Bronchial epithelial cell (primary cell): Measurements from ENCODE around the gene BCL11A. TPM values are rescaled to one million over a fixed set of nuclear protein-coding genes. Genes with fewer than 3 reads are reported as not detected.

Experiments used
- DNase-seq: peaks from one replicate; pipeline ENCODE4 v3.0.0-alpha.2; 2010; ENCODE audit warnings: low read depth
- FAIRE-seq: peaks from 2 replicates; lab custom pipeline; 2011; peaks lifted over from hg19 to GRCh38; lab: Jason Lieb, UNC
- H3K27me3 ChIP-seq: 2 replicates; pipeline ENCODE4 v1.5.1; 2011; ENCODE audit warnings: low read length; ENCODE audit not compliant: control insufficient read depth, insufficient read depth
- H3K36me3 ChIP-seq: 2 replicates; pipeline ENCODE4 v1.5.1; 2011; ENCODE audit warnings: low read length; ENCODE audit not compliant: control insufficient read depth, insufficient read depth
- H3K4me3 ChIP-seq: 2 replicates; pipeline ENCODE4 v1.5.1; 2011; ENCODE audit warnings: mild to moderate bottlenecking, low read depth, low read length, control low read depth
- total RNA-seq: library from RNA; depleted of rRNA; stranded (reverse); fragments of >200 nt; gene quantifications from 2 replicates; pipeline ENCODE4 v1.2.1, GENCODE V29; 2014
- TF ChIP-seq, protein P1 (sequence below): IDR thresholded peaks from 2 replicates; pipeline ENCODE4 v1.5.1; 2011; ENCODE audit warnings: mild to moderate bottlenecking, moderate library complexity, low read length, control low read depth, inconsistent platforms; ENCODE audit not compliant: insufficient read depth, severe bottlenecking

The BCL11A gene
- total RNA-seq, 1 donor from 2014 or later, result 1.8 TPM

DNA sequence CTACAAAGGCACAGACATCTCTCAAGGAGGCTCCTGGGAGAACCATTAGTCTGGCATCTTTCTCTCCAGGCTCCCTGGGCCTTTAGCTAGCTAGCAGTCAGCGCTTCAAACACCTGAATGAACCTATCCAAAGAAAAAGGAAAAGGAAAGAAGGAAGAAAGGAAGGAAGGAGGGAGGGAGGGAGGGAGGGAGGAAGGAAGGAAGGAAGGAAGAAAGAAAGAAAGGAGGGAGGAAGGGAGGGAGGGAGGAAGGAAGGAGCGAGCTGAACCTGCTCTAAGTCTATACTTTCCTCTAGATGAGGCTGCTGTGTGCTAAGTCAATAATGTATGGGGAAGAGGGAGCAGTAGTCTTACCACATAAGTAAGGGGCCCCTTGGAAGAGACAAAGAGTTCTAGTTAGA is 5.1 kb upstream of the BCL11A start:
- H3K36me3 ChIP-seq, result no peaks in the 10 kb centered on the region
- no peak overlapping the region for H3K4me3 ChIP-seq
- peaks cover 3% of the 10 kb centered on the region for H3K27me3 ChIP-seq
- DNase-seq (no peak), FAIRE-seq (no peak)
- TF ChIP-seq, protein P1, sequence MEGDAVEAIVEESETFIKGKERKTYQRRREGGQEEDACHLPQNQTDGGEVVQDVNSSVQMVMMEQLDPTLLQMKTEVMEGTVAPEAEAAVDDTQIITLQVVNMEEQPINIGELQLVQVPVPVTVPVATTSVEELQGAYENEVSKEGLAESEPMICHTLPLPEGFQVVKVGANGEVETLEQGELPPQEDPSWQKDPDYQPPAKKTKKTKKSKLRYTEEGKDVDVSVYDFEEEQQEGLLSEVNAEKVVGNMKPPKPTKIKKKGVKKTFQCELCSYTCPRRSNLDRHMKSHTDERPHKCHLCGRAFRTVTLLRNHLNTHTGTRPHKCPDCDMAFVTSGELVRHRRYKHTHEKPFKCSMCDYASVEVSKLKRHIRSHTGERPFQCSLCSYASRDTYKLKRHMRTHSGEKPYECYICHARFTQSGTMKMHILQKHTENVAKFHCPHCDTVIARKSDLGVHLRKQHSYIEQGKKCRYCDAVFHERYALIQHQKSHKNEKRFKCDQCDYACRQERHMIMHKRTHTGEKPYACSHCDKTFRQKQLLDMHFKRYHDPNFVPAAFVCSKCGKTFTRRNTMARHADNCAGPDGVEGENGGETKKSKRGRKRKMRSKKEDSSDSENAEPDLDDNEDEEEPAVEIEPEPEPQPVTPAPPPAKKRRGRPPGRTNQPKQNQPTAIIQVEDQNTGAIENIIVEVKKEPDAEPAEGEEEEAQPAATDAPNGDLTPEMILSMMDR, result no peak

DNA sequence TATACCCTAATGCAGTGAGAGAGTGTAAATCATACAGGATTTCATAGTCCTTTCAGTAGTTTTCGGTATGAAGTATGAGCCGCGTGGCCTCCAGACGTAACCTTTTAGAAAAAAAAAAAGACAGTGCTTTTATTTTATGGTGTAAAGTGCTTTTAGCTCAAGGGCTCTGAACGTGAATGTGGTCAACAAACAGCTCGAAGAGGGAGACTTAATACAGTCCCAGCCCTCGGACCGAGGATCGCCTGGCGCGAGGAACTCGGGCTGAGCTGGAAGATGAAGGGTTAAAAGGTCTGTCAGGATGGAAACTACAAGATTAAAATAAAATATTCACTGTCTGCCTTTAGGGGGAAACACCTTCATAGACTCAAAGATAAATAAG is 4.0 kb upstream of the BCL11A start:
- TF ChIP-seq, protein P1, result no peak
- peaks cover 3% of the 10 kb centered on the region for H3K27me3 ChIP-seq
- no peaks in the 10 kb centered on the region for H3K36me3 ChIP-seq
- no peak overlapping the region for H3K4me3 ChIP-seq
- no peak for FAIRE-seq
- DNase-seq, result no peak

DNA sequence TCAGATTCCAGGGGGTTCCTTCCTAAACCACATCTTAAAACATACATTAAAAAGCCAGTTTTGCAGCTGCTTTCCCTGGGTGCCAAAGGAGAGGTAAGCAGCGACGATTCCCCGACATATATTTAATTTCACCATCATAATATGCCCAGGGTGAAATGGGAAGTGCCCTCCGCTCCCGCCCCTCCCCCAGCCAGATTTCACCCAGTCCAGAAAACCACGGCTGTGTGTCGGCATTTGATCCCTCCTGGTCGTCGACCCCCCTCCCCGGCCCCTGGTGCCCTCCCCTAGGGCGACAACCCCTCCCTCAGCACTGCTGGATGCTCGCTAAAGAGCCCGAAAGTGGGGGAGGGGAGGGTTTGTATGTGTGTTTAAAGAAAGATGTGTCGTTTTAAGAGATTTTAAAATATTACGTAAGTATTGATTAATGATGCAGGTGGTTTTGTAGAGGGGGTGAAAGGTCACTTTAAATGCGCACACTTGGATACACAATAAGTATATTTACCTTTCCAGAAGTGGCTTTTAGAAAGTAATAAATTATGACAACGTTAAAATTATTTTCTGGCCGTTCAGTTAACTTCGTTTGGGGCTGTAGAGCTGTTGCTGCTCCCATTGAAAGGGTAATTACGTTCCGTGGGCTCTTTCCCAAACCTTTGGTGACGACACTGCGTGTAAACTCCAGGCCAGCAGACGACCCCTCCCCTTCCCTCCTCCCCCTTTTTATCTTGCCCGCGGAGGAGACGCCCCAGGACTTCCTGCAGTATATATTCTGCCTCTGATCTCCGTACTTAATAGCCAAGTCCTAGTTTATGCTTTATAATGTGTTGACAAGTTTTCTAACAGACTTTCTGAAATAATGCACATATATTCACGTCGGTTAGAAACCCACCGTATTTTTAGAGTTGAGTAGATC is 3.4 kb upstream of the BCL11A start:
- DNase-seq, result no peak
- peaks cover 3% of the 10 kb centered on the region for H3K27me3 ChIP-seq
- TF ChIP-seq, protein P1, result no peak
- no peaks in the 10 kb centered on the region for H3K36me3 ChIP-seq
- peak overlapping the region; percentile 17 for H3K4me3 ChIP-seq
- FAIRE-seq, result no peak

DNA sequence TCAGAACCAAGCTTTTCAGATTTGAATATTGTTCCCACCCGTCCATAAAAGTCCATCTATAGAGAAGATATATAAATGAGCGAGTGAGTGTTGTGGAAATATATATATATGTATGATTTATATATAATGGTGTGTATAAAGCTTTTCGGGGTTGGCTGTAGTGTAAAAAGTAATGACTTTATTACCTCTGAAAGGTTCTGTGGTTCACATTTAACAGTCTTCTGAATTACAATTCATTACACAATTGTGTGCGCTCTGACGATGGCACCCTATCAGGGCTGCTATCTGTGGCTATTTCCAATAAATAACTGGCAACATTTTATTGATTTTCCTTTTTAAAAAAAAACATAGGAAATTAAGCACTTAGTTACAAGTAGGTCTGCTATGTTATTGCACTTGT is 2.7 kb upstream of the BCL11A start:
- H3K27me3 ChIP-seq, result peaks cover 3% of the 10 kb centered on the region
- H3K4me3 ChIP-seq, result no peak overlapping the region
- no peaks in the 10 kb centered on the region for H3K36me3 ChIP-seq
- TF ChIP-seq, protein P1, result no peak
- DNase-seq, result no peak
- FAIRE-seq, result no peak

DNA sequence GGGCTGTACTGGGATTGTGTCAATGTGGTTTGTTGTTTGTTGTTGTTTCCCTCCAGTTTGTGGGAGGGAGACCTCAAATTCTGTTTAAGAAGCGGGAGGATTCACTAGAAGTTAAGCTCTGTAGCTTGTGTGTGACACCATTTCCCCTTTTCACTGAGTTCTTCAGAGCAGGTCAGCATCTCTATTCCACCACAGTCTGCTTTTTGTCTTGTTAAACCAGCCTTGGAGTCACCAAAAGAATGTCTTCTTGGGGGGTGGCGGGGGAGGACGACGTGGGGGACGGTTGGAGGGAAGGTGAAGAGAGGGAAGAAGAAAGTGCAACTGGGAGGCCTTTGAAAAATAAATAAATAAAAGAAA is 2.3 kb upstream of the BCL11A start:
- peaks cover 3% of the 10 kb centered on the region for H3K27me3 ChIP-seq
- peak; percentile 7 for FAIRE-seq

More for the DNA sequence above, 2.3 kb upstream of the BCL11A start:
- Histone ChIP-seq H3K36me3 (no peaks in the 10 kb centered on the region), H3K4me3 (peak overlapping the region; percentile 88)
- no peak for DNase-seq
- TF ChIP-seq, protein P1, result no peak
